Measurements from ENCODE around the gene KCNQ1. TPM values are rescaled to one million over a fixed set of nuclear protein-coding genes. Genes with fewer than 3 reads are reported as not detected.

KCNQ1 gene
- polyA plus RNA-seq, 1 donor from 2014 or later: not detected

GRCh38 chr11:2747248-2748027, 302.6 kb downstream of the KCNQ1 start:
- Histone ChIP-seq H3K4me3 (ENCODE audit: low read length) (no peak overlapping the region), H3F3A (ENCODE audit: insufficient read depth, low read length, poor library complexity, severe bottlenecking) (no peaks in the 10 kb centered on the region), H4K20me1 (ENCODE audit: insufficient read depth) (no peaks in the 10 kb centered on the region), H3K9me2 (ENCODE audit: insufficient read depth, low read length) (no peaks in the 10 kb centered on the region), H3K36me3 (ENCODE audit: insufficient read depth, low read length) (no peaks in the 10 kb centered on the region), H3K4me2 (ENCODE audit: low read length) (no peak overlapping the region), H3K9ac (ENCODE audit: low read length) (no peak overlapping the region), H3K27ac (ENCODE audit: low read length) (no peak overlapping the region), H3K27me3 (ENCODE audit: insufficient read depth, low read depth, low read length) (no peaks in the 10 kb centered on the region), H3K79me2 (replicated peaks; ENCODE audit: insufficient read depth, low read length) (no peaks in the 10 kb centered on the region), H2AFZ (ENCODE audit: low read depth, low read length) (no peak overlapping the region), H3K9me3 (ENCODE audit: low read length) (no peaks in the 10 kb centered on the region)
- TF ChIP-seq EP300 (conservative IDR thresholded peaks at IDR 0.05; ENCODE audit: poor library complexity, severe bottlenecking) (no peak), EZH2 (IDR thresholded peaks at IDR 0.05; ENCODE audit: borderline replicate concordance, insufficient read depth, low read length, poor library complexity, severe bottlenecking) (no peak), POLR2AphosphoS5 (IDR thresholded peaks at IDR 0.05) (no peak), TAF1 (IDR thresholded peaks at IDR 0.05; ENCODE audit: low read depth) (no peak), RAD21 (conservative IDR thresholded peaks at IDR 0.05) (no peak), MXI1 (conservative IDR thresholded peaks at IDR 0.05; ENCODE audit: poor library complexity, severe bottlenecking) (no peak), REST (IDR thresholded peaks at IDR 0.05; ENCODE audit: borderline replicate concordance) (no peak), SMC3 (conservative IDR thresholded peaks at IDR 0.05; ENCODE audit: poor library complexity) (no peak)
- TF ChIP-seq, protein P1, sequence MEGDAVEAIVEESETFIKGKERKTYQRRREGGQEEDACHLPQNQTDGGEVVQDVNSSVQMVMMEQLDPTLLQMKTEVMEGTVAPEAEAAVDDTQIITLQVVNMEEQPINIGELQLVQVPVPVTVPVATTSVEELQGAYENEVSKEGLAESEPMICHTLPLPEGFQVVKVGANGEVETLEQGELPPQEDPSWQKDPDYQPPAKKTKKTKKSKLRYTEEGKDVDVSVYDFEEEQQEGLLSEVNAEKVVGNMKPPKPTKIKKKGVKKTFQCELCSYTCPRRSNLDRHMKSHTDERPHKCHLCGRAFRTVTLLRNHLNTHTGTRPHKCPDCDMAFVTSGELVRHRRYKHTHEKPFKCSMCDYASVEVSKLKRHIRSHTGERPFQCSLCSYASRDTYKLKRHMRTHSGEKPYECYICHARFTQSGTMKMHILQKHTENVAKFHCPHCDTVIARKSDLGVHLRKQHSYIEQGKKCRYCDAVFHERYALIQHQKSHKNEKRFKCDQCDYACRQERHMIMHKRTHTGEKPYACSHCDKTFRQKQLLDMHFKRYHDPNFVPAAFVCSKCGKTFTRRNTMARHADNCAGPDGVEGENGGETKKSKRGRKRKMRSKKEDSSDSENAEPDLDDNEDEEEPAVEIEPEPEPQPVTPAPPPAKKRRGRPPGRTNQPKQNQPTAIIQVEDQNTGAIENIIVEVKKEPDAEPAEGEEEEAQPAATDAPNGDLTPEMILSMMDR (IDR thresholded peaks at IDR 0.05; ENCODE audit: poor library complexity, severe bottlenecking): no peak

DNA sequence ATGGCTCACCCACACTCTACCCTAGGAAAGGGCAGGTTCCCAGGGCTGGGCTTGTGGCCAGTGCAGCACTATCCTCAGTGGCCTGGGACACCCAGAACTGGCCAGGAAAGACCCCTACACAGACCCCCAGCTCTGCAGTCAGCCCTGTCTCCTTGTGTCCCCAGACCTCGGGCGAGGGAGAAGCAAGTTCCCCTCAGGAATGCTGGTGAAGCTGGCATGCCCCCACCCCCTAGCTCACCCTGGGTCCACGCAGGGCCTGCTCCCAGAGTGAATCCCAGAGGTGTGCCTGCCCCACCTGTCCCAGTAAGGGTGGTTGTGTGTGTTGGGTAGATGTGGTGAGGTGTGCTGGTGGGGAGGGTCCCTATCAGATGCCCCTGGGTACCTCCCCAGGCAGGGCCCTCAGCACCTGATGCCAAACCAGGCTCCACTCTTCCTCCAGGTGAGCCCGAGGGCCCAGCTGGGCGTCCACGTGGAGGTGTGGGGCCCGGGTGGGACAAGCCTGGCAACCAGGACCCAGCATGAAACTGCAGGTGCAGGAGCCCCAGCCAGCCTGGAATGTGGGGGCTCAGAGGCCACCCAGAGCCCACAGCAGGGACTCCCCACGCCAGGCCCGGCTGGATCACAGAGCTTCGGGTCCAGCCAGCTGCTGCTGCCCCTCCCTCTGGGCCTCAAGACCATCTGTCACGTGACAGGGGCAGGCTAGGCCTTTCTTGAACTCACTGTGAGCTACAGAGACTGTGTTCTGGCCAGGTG, 303.4 kb downstream of the KCNQ1 start:
- H3K9me2 ChIP-seq (ENCODE audit: insufficient read depth, low read length): no peaks in the 10 kb centered on the region
- H3F3A ChIP-seq (ENCODE audit: insufficient read depth, low read length, poor library complexity, severe bottlenecking): no peaks in the 10 kb centered on the region
- H3K9me3 ChIP-seq (ENCODE audit: low read length): no peaks in the 10 kb centered on the region
- no peak overlapping the region for H3K9ac ChIP-seq (ENCODE audit: low read length)
- H3K79me2 ChIP-seq (replicated peaks; ENCODE audit: insufficient read depth, low read length): no peaks in the 10 kb centered on the region
- no peak for TF ChIP-seq SMC3 (conservative IDR thresholded peaks at IDR 0.05; ENCODE audit: poor library complexity)
- TF ChIP-seq RAD21 (conservative IDR thresholded peaks at IDR 0.05): no peak
- TF ChIP-seq, protein P1 (IDR thresholded peaks at IDR 0.05; ENCODE audit: poor library complexity, severe bottlenecking): no peak
- no peak for TF ChIP-seq TAF1 (IDR thresholded peaks at IDR 0.05; ENCODE audit: low read depth)
- no peak for TF ChIP-seq EZH2 (IDR thresholded peaks at IDR 0.05; ENCODE audit: borderline replicate concordance, insufficient read depth, low read length, poor library complexity, severe bottlenecking)
- no peak for TF ChIP-seq MXI1 (conservative IDR thresholded peaks at IDR 0.05; ENCODE audit: poor library complexity, severe bottlenecking)
- no peak for TF ChIP-seq EP300 (conservative IDR thresholded peaks at IDR 0.05; ENCODE audit: poor library complexity, severe bottlenecking)
- TF ChIP-seq REST (IDR thresholded peaks at IDR 0.05; ENCODE audit: borderline replicate concordance): no peak
- no peak for TF ChIP-seq POLR2AphosphoS5 (IDR thresholded peaks at IDR 0.05)
- no peak overlapping the region for H3K27ac ChIP-seq (ENCODE audit: low read length)
- H3K4me2 ChIP-seq (ENCODE audit: low read length): no peak overlapping the region
- no peaks in the 10 kb centered on the region for H4K20me1 ChIP-seq (ENCODE audit: insufficient read depth)
- H3K4me3 ChIP-seq (ENCODE audit: low read length): no peak overlapping the region
- no peak overlapping the region for H2AFZ ChIP-seq (ENCODE audit: low read depth, low read length)
- H3K27me3 ChIP-seq (ENCODE audit: insufficient read depth, low read depth, low read length): no peaks in the 10 kb centered on the region
- H3K36me3 ChIP-seq (ENCODE audit: insufficient read depth, low read length): no peaks in the 10 kb centered on the region

Data from neural cell (in vitro differentiated cells).